Ascending aorta (tissue), 2 donors: Measurements from ENCODE around the gene THAP3. TPM values are rescaled to one million over a fixed set of nuclear protein-coding genes. Genes with fewer than 3 reads are reported as not detected.
"Not testable (repeated sequence)": the region's sequence is repeated elsewhere in the genome, so short reads cannot be mapped to it uniquely, and the experiment has no call there.

ENCODE experiments used
- DNase-seq, 2 donors: peaks; one replicate each; pipeline ENCODE4 v3.0.0-alpha.2; 2019; ENCODE audit warnings: low spot score in 2 of 2
- H3K27ac ChIP-seq, 2 donors: fragments of 200-600 bp; sonication (generic); one replicate each; pipeline ENCODE4 v1.5.1; 2016 to 2017; ENCODE audit warnings: mild to moderate bottlenecking in 1 of 2
- H3K27me3 ChIP-seq: fragments of 200-600 bp; sonication (generic); one replicate; pipeline ENCODE4 v1.5.1; 2017
- H3K36me3 ChIP-seq, 2 donors: fragments of 200-600 bp; sonication (generic); one replicate each; pipeline ENCODE4 v1.5.1; 2016
- H3K4me1 ChIP-seq, 2 donors: fragments of 200-600 bp; sonication (generic); one replicate each; pipeline ENCODE4 v1.5.1; 2016 to 2017; ENCODE audit warnings: mild to moderate bottlenecking in 1 of 2
- H3K4me3 ChIP-seq, 2 donors: fragments of 200-600 bp; sonication (generic); one replicate each; pipeline ENCODE4 v1.5.1; 2016 to 2017; ENCODE audit warnings: mild to moderate bottlenecking in 1 of 2
- H3K9me3 ChIP-seq, 2 donors: fragments of 200-600 bp; sonication (generic); one replicate each; pipeline ENCODE4 v1.5.1; 2016
- CTCF ChIP-seq, 3 experiments: fragments of 200-600 bp in 2 of 3; fragments of 450-650 bp in 1 of 3; sonication (generic) in 2 of 3; IDR thresholded peaks; one replicate each; pipeline ENCODE4 v1.5.1; 2016 to 2019; ENCODE audit warnings: antibody characterized with exemption in 3 of 3, mild to moderate bottlenecking in 1 of 3, moderate library complexity in 1 of 3
- intact Hi-C: fragments of 100-400 bp; cut with DNase I; formaldehyde crosslinking; loops from one replicate; pipeline ENCODE4 v1.15.1; 2023
- total RNA-seq: library from RNA; depleted of rRNA; stranded (reverse); fragments of >200 nt; gene quantifications from one replicate; pipeline ENCODE4 v1.1.0, GENCODE V29; 2016

THAP3 gene
- total RNA-seq, 1 donor from 2014 or later, result 9.3 TPM

GRCh38 chr1:6597777-6598131 is 26.9 kb upstream of the THAP3 start:
- intact Hi-C loops, result no loop called here
- Histone ChIP-seq H3K4me3 (peak overlapping the region in 1 of 2 donors; percentile 95), H3K4me1 (peaks cover 27 to 49% of the 10 kb centered on the region in 2 donors), H3K36me3 (peaks cover 65 to 70% of the 10 kb centered on the region in 2 donors), H3K9me3 (no peaks in the 10 kb centered on the region), H3K27me3 (no peaks in the 10 kb centered on the region), H3K27ac (peak overlapping the region; percentile 98 to 99)
- no peak for DNase-seq
- no peak for TF ChIP-seq CTCF (IDR thresholded peaks at IDR 0.05)

GRCh38 chr1:6599141-6599975 is 25.3 kb upstream of the THAP3 start:
- Histone ChIP-seq H3K4me3 (peak overlapping the region; percentile 92 to 95), H3K27me3 (no peaks in the 10 kb centered on the region), H3K36me3 (peaks cover 49 to 54% of the 10 kb centered on the region in 2 donors), H3K9me3 (no peaks in the 10 kb centered on the region), H3K27ac (peak overlapping the region; percentile 98 to 99), H3K4me1 (peaks cover 23 to 50% of the 10 kb centered on the region in 2 donors)
- intact Hi-C loops, result no loop called here
- no peak for TF ChIP-seq CTCF (IDR thresholded peaks at IDR 0.05)
- DNase-seq, result no peak

- H3K4me1 ChIP-seq, result peaks cover 23 to 55% of the 10 kb centered on the region in 2 donors
- not testable (repeated sequence) for H3K9me3 ChIP-seq
Observed at GRCh38 chr1:6599991-6600390, 24.7 kb upstream of the THAP3 start.

GRCh38 chr1:6600410-6601048 is 24.1 kb upstream of the THAP3 start:
- Histone ChIP-seq H3K4me3 (peak overlapping the region; percentile 92 to 95), H3K27me3 (no peaks in the 10 kb centered on the region), H3K36me3 (peaks cover 37 to 42% of the 10 kb centered on the region in 2 donors), H3K9me3 (no peaks in the 10 kb centered on the region), H3K4me1 (peaks cover 23 to 58% of the 10 kb centered on the region in 2 donors), H3K27ac (peak overlapping the region; percentile 98 to 99)
- intact Hi-C loops, result loop anchor here (1.0 to 2.0 kb wide), 4 partner anchors 21 to 46 kb away; partner anchors contain the start of genes NOL9, TAS1R1 and ZBTB48
- no peak for DNase-seq
- TF ChIP-seq CTCF (IDR thresholded peaks at IDR 0.05), result no peak

More at GRCh38 chr1:6599991-6600390, 24.7 kb upstream of the THAP3 start:
- peaks cover 42 to 48% of the 10 kb centered on the region in 2 donors for H3K36me3 ChIP-seq
- peak overlapping the region; percentile 92 to 95 for H3K4me3 ChIP-seq
- not testable (repeated sequence) for H3K27me3 ChIP-seq, DNase-seq
- peak overlapping the region; percentile 98 to 99 for H3K27ac ChIP-seq
- intact Hi-C loops, result loop anchor here (2.0 kb wide), 1 partner anchor 45 kb away; the partner anchor contains the start of genes NOL9 and TAS1R1

GRCh38 chr1:6601049-6601922 is 23.4 kb upstream of the THAP3 start:
- Histone ChIP-seq H3K36me3 (peaks cover 32 to 35% of the 10 kb centered on the region in 2 donors), H3K4me1 (peaks cover 23 to 50% of the 10 kb centered on the region in 2 donors), H3K27ac (peak overlapping the region; percentile 98 to 99), H3K4me3 (peak overlapping the region; percentile 92 to 95), H3K27me3 (no peaks in the 10 kb centered on the region), H3K9me3 (no peaks in the 10 kb centered on the region)
- no peak for TF ChIP-seq CTCF (IDR thresholded peaks at IDR 0.05)
- intact Hi-C loops, result loop anchor here (1.0 to 2.0 kb wide), 4 partner anchors 22 to 46 kb away; partner anchors contain the start of genes NOL9, TAS1R1 and ZBTB48
- DNase-seq, result peak; percentile 86 to 95
